T-helper 17 cell (primary cell): ENCODE results near the gene GRM4. TPM values are rescaled to one million over a fixed set of nuclear protein-coding genes. Genes with fewer than 3 reads are reported as not detected.

Experiments
- ATAC-seq: fragments of 150-1000 bp; cut with Tn5 transposase; 2 replicates; pipeline ENCODE4 v1.10.0; 2021; ENCODE audit warnings: mild to moderate bottlenecking, moderate library complexity
- DNase-seq, 3 donors: peaks; one replicate each; pipeline versions ENCODE4 v3.0.0 to v3.0.0-alpha.2; 2020 to 2021
- H3K9me3 ChIP-seq: one replicate; pipeline ENCODE4 v1.7.0; 2013; ENCODE audit warnings: low read length, mild to moderate bottlenecking; ENCODE audit not compliant: control insufficient read depth, poor library complexity, severe bottlenecking
- H3K27ac Mint-ChIP-seq: one replicate; pipeline ENCODE4 v1.8.0; 2022; ENCODE audit warnings: mild to moderate bottlenecking, moderate library complexity, mixed read lengths
- H3K27me3 Mint-ChIP-seq: one replicate; pipeline ENCODE4 v1.8.0; 2022; ENCODE audit warnings: mixed read lengths
- H3K36me3 Mint-ChIP-seq: one replicate; pipeline ENCODE4 v1.8.0; 2022; ENCODE audit warnings: low read depth, mixed read lengths
- H3K4me1 Mint-ChIP-seq: one replicate; pipeline ENCODE4 v1.8.0; 2022; ENCODE audit warnings: mild to moderate bottlenecking, mixed read lengths
- H3K4me3 Mint-ChIP-seq: one replicate; pipeline ENCODE4 v1.8.0; 2022; ENCODE audit warnings: mild to moderate bottlenecking, moderate library complexity, mixed read lengths
- total RNA-seq, 4 donors: library from RNA in 2 of 4; stranded (reverse) in 2 of 4; gene quantifications; one replicate each; pipeline ENCODE4 v1.2.3 and lab custom pipeline; 2022 to 2026

GRM4 gene
- total RNA-seq, 2 donors from 2014 or later: not detected

DNA sequence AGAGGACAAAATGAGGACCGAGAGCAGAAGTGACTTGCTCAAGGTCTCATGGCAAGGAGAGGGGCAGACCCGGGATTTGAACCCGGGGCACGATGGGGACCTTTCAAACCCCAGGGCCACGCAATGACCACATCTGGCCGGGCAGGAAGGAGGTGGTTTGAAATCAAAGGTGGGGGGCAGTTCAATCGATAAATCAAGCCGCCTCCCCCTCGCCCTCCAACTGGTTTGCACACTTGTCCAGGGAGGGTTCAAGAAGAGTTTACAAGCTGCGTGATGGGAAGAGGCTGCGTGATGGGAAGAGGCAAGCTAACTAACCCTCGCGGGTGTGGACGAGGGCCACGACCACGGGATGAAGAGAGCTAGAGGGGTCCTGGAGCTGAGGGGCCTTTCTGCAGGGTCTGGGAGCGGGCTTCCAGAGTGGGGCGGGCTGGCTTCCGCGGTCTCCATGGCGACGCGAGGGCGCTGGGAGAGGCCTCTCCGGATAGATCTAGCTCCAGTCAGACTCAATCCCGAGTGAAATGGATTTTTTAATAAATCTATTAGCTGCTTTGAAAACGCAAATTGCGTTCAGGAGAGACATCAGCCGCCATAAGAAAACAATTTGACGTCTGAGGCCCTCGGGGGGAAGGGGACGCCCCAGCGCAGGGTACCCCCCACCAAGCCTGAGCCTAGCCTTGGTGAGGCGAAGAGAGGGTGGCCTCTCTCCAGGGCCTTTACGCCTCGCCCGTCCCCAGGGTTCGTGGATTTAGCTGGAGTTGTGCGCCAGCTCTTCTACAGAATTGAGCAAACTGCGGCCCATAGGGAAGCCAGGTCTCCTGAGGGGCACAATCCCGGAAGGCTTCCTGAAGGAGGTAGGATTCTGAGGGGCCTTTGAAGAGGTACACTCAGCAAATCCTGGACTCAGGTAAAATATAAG, 143.9 kb downstream of the GRM4 start:
- Mint-ChIP-seq H3K36me3 (no peaks in the 10 kb centered on the region), H3K4me3 (no peak overlapping the region), H3K4me1 (peaks cover 3% of the 10 kb centered on the region), H3K27ac (no peak overlapping the region), H3K27me3 (peaks cover 35% of the 10 kb centered on the region)
- DNase-seq: no peak
- no peak for ATAC-seq
- H3K9me3 ChIP-seq: no peaks in the 10 kb centered on the region

DNA sequence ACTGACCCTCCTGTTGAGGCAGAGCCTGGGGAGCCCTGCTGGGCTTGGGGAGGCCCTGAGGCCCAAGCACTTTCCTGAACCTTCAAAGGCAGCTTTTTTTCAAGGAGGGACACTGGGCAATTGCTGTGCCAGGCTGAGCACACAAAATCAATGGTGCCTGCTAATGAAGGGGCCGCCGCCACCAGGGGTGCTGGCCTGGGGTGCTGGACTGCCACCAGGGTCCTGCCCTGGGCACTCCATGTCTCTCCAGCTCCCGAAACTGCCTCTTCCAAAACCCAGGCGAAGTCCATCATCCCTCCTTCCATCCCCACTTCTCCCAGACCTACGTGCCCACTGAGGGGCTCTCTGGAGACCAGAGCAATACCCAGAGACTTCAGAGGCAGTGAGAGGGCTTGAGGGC, 145.6 kb downstream of the GRM4 start:
- DNase-seq (no peak), ATAC-seq (no peak)
- no peaks in the 10 kb centered on the region for H3K9me3 ChIP-seq
- Mint-ChIP-seq H3K27me3 (peaks cover 34% of the 10 kb centered on the region), H3K36me3 (no peaks in the 10 kb centered on the region), H3K4me1 (no peaks in the 10 kb centered on the region), H3K4me3 (no peak overlapping the region), H3K27ac (no peak overlapping the region)

DNA sequence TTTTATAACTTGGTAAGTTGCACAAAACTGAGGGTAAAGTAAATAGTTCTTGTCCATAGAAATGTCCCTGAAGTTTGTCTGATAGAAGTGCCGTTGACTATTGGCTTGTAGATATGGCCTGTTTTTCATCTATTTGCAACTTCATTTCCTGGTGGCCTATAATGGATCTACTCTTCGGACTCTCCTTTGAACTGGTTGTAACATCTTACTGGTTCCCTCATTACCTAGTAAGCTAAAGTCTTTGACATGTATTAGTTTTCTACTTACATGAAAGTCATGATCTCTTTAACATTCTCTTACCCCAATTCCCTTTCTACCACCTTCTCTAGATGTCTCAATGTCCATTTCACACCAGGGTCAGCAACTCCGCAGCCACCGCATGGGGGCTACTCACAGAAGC, 146.3 kb downstream of the GRM4 start:
- Mint-ChIP-seq H3K4me1 (no peaks in the 10 kb centered on the region), H3K4me3 (no peak overlapping the region), H3K27me3 (peaks cover 34% of the 10 kb centered on the region), H3K36me3 (no peaks in the 10 kb centered on the region), H3K27ac (no peak overlapping the region)
- H3K9me3 ChIP-seq: no peaks in the 10 kb centered on the region
- no peak for ATAC-seq
- no peak for DNase-seq

DNA sequence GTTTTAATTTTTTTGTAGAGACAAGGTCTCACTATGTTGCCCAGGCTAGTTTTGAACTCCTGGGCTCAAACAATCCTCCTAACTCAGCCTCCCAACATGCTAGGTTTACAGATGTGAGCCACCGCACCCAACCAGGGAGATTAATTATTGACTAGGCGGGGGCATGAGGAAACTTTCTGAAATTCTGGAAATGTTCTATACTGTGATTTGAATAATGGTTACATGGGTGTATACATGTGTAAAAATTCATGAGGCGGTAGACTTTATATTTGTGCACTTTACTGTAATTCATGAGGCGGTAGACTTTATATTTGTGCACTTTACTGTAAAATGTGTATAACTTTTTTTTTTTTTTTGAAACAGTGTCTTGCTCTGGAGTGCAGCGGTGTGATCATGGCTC, 147.2 kb downstream of the GRM4 start:
- H3K4me3 Mint-ChIP-seq: no peak overlapping the region
- no peak for ATAC-seq
- H3K9me3 ChIP-seq: no peaks in the 10 kb centered on the region
- H3K27ac Mint-ChIP-seq: no peak overlapping the region
- peaks cover 2% of the 10 kb centered on the region for H3K36me3 Mint-ChIP-seq
- DNase-seq: no peak
- peaks cover 41% of the 10 kb centered on the region for H3K27me3 Mint-ChIP-seq
- no peaks in the 10 kb centered on the region for H3K4me1 Mint-ChIP-seq

DNA sequence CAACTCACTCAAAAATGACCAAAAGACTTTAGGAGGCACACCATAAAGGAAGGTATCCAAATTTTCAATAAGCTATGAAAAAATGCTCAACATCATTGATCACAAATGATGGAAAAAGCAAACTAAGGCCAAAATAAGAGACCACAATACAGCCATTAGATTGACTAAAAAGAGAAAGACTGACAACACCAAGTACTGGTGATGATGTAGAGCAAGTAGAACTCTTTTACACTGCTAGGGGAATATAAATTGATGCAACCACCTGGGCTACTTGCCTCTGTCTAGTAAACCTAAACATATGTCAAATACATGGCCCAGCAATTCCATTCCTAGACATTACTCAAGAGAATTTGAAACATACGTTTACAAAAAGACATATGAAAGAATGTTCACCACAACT, 148.6 kb downstream of the GRM4 start:
- H3K27me3 Mint-ChIP-seq: peaks cover 47% of the 10 kb centered on the region
- no peaks in the 10 kb centered on the region for H3K4me1 Mint-ChIP-seq
- no peak overlapping the region for H3K27ac Mint-ChIP-seq
- ATAC-seq: no peak
- H3K9me3 ChIP-seq: no peaks in the 10 kb centered on the region
- H3K36me3 Mint-ChIP-seq: peaks cover 2% of the 10 kb centered on the region
- no peak for DNase-seq
- no peak overlapping the region for H3K4me3 Mint-ChIP-seq

DNA sequence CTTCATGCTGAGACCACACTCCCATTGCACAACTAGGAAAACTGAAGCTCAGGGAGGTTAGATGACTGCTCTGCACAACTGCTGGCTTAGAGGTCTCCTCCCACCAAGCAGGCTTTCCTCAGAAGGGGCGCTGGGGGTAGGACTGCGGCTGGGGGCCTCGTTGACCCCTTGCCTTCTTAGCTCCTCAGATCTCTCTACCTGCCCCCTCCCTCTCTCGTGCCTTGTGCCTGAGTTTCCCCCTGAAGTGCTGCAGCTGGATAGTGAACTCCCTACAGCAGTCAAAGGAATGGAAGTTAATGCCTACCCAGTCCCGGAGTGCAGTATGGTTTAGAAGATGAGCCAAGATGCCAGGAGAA, 149.8 kb downstream of the GRM4 start:
- no peak for DNase-seq
- H3K4me1 Mint-ChIP-seq: no peaks in the 10 kb centered on the region

DNA sequence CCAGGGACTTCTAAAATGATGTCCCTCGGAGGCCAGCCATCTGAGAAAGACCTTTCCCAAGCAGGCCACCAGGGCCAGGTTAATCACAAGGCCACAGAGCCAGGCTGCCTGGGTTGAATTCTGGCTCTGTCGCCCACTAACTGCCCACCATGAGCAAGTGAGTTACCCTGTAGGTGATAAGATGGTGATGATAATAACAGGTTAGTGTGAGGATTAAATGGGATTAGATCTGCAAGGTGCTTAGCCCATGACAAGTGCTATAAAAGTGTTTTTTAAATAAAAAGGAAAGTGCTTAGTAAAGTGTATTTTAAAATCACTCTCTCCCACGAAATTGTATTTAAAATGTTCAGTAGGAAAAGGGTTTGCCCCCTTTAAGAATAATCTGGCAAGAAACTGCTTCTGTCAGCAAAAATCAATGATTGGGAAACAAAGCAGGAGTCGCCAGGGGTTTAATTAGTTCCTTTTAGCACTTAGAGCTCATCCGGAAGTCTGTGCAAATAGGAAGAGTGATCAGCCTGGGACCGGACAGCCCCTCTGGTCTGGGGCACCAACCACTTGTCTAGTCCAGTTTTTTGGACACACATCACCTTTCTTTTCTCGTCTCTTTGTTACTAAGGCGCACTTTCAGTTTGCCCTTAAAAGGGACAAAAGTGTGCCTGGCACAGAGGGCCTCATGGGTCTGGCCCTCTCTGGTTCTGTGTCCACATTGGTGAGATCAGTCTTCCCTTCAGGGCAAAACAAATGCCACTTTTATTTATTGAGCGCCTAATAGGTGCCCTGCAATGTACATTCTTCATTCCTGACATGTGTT, 150.4 kb downstream of the GRM4 start:
- DNase-seq: no peak
- Mint-ChIP-seq H3K27me3 (peaks cover 34% of the 10 kb centered on the region), H3K27ac (no peak overlapping the region), H3K36me3 (peaks cover 2% of the 10 kb centered on the region), H3K4me3 (no peak overlapping the region), H3K4me1 (no peaks in the 10 kb centered on the region)
- H3K9me3 ChIP-seq: no peaks in the 10 kb centered on the region
- ATAC-seq: no peak

More for the DNA sequence above, 149.8 kb downstream of the GRM4 start:
- Mint-ChIP-seq H3K27me3 (peaks cover 40% of the 10 kb centered on the region), H3K4me3 (no peak overlapping the region), H3K27ac (no peak overlapping the region), H3K36me3 (peaks cover 2% of the 10 kb centered on the region)
- H3K9me3 ChIP-seq: no peaks in the 10 kb centered on the region
- ATAC-seq: no peak

DNA sequence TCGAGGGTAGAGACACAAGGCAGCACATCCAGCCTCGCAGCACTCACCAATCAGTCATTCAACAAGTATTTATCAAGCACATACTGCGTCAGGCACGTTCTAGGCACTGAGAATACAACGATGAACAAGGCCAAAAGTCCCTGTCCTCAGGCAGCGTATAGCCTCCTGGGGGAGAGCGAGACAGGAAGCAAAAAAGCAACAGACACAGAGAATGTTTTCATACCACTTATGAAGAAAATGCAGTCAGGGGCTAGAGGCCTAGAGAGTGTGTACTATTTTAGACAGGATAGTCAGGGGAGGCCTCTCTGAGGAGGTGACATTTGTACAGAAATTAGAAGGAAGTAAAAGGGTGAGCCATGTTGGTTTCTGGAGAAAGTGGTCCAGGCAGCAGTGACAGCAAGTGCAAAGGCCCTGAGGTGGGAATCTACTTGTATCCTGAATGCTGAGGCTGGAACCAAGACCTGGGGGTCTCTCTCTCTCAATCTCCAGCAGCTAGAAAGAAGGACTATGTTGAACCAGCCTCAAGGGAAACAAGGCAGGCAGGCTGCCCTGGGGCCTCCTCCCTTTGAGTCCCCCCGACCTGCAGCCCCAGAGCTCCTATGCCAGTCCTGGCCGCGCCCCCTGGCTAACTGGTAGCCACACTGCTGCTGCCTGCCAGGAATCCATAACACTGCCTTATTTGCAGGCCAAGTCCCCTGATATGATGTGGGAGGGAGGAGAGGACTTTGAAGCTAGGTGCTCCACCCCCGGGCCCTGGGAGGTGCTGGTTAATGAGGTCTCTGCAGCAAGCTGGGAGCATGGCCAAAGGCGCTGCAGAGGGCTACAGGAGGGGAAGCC, 151.2 kb downstream of the GRM4 start:
- peaks cover 2% of the 10 kb centered on the region for H3K36me3 Mint-ChIP-seq
- H3K27ac Mint-ChIP-seq: no peak overlapping the region
- no peaks in the 10 kb centered on the region for H3K9me3 ChIP-seq
- no peak overlapping the region for H3K4me3 Mint-ChIP-seq
- peaks cover 28% of the 10 kb centered on the region for H3K27me3 Mint-ChIP-seq
- H3K4me1 Mint-ChIP-seq: no peaks in the 10 kb centered on the region
- DNase-seq (no peak), ATAC-seq (no peak)

DNA sequence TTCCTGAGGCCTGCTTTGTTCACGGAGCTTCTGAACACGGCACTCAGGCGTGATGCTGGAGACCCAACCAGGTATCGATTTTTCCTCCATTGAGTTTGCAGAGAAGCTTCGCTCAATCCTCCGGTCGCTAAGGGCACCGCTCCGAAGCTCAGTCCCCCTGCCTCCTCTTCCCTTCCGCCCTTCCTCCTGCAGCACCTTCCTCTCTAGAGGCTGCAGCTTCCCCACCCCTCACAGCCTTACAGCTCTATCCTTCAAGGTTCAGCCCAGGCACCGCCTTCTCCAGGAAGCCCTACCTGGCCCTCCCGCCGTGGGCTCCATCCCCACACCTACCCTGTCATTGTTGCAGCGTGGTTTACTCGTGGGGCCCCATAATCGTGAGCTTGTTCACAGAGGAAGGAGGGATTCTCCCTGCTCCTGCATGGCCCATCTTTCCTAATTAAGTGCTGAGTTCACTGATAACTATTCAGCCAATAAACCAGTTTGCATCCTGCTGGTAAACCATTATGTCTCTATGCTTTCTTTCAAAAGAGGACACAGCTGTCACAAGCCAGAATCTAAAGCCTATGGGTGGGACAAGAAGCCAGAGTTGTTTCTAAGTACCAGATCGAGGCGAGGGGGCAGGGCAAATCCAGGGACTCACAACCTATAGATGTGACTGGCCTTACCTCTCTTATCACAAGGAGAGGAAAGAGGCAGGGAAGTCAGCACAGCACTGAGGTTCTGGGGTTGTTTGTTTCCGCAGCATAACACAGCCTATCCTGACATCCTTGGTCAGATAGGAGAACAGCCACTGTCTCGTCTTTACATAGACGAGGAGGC, 152.0 kb downstream of the GRM4 start:
- H3K4me1 Mint-ChIP-seq: no peaks in the 10 kb centered on the region
- no peak for ATAC-seq
- no peak overlapping the region for H3K27ac Mint-ChIP-seq
- no peak overlapping the region for H3K4me3 Mint-ChIP-seq
- H3K9me3 ChIP-seq: no peaks in the 10 kb centered on the region
- peaks cover 2% of the 10 kb centered on the region for H3K36me3 Mint-ChIP-seq
- peaks cover 31% of the 10 kb centered on the region for H3K27me3 Mint-ChIP-seq
- DNase-seq: no peak

DNA sequence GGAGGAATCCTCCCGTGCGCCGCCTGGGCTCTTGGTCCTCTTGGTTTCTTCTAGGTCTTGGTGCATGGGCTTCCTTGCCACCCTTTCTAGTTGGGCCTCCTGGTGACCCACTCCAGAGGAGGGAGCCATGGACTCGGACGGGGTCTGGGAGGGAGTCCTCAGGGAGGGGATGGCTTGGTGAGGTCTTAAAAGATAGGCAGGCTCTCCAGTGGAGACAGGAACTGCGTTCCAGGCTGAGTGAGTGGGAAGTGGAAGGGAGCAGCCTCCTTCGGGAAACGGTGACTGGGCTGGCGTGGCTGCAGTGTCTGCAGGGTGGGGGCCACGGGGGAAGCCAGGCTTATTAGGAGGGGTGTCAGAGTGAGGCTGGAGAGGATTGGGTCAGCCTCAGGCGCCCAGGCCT, 152.8 kb downstream of the GRM4 start:
- Mint-ChIP-seq H3K36me3 (peaks cover 2% of the 10 kb centered on the region), H3K4me3 (no peak overlapping the region), H3K4me1 (no peaks in the 10 kb centered on the region), H3K27ac (no peak overlapping the region), H3K27me3 (peaks cover 27% of the 10 kb centered on the region)
- DNase-seq: no peak
- no peak for ATAC-seq
- H3K9me3 ChIP-seq: no peaks in the 10 kb centered on the region

DNA sequence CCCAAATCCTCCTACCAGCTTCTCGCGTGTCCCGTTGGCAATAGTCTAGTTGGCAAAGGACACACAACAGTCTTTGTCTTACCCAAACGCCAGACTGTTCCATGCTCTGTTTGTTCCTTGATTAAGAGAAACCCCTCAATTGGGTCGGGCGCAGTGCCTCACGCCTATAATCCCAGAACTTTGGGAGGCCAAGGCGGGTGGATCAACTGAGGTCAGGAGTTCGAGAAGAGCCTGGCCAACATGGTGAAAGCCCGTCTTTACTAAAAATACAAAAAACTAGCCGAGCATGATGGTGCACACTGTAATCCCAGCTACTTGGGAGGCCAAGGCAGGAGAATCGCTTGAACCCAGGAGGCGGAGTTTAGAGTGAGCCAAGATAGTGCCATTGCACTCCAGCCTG, 153.7 kb downstream of the GRM4 start:
- no peak for ATAC-seq

DNA sequence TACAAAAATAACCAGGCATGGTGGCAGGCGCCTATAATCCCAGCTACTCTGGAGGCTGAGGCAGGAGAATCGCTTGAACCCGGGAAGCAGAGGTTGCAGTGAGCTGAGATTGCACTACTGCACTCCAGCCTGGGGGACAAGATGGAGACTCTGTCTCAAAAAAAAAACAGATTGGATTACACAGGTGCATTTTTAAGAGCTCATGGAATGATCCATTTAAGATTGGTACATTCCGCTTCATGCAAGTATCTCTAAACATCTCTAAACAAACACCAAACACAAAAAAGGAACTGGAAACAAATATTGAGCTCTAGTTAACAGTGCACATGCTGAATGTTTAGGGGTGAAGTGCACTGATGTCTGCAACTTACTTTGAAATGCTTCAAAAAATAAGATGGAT, 154.3 kb downstream of the GRM4 start:
- no peaks in the 10 kb centered on the region for H3K9me3 ChIP-seq
- Mint-ChIP-seq H3K27me3 (peaks cover 27% of the 10 kb centered on the region), H3K36me3 (peaks cover 2% of the 10 kb centered on the region), H3K27ac (no peak overlapping the region), H3K4me1 (no peaks in the 10 kb centered on the region), H3K4me3 (no peak overlapping the region)
- DNase-seq (no peak), ATAC-seq (no peak)

More for the DNA sequence above, 153.7 kb downstream of the GRM4 start:
- H3K9me3 ChIP-seq: no peaks in the 10 kb centered on the region
- H3K36me3 Mint-ChIP-seq: peaks cover 2% of the 10 kb centered on the region
- no peaks in the 10 kb centered on the region for H3K4me1 Mint-ChIP-seq
- no peak for DNase-seq
- H3K27ac Mint-ChIP-seq: no peak overlapping the region
- no peak overlapping the region for H3K4me3 Mint-ChIP-seq
- peaks cover 27% of the 10 kb centered on the region for H3K27me3 Mint-ChIP-seq
